ENCODE measurements around the gene KYNU. TPM values are rescaled to one million over a fixed set of nuclear protein-coding genes. Genes with fewer than 3 reads are reported as not detected.
"Not testable (repeated sequence)": the region's sequence is repeated elsewhere in the genome, so short reads cannot be mapped to it uniquely, and the experiment has no call there.

KYNU gene
- total RNA-seq, 1 donor from 2014 or later, result under 0.01 TPM

DNA sequence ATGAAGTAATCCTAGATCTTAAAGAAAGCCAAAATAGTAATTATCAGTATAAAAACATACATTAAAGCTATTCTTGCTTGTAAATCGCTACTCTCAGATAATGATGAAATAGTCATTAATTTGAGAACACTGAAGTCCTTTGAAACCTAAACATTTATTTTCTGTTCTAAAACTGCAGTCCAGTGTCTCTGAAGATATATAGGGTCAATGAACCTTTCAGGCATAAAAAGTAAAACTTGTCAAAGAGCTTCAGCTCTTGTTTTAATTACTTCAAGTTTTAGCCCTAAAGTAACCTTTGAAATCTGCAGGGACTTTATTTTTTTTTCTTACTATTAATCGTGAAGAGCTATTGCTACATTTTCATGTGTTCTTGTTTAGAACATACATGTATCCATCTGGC lies 116.3 kb downstream of the KYNU start:
- no peak for FAIRE-seq
- no peak for DNase-seq (ENCODE audit: low spot score in 2 of 2)

DNA sequence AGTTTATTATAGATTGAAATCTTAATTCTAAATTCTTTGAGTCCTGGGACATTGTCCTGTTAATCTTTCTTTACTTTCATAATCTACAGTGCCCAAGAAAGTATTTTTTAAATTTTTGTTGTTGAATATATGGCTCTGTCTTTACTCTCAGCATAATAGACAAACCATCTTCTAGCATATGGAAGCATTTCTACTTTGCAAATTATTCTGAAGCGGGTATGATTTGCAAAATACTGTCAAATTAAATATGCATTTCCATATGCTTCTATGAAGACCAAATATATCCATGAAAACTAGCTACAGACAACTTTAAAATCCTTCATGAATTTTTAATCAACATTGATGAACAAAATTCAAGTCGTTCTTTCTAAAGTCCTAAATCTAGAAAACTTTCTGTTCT lies 117.2 kb downstream of the KYNU start:
- DNase-seq (ENCODE audit: low spot score in 2 of 2) (no peak), FAIRE-seq (no peak)

DNA sequence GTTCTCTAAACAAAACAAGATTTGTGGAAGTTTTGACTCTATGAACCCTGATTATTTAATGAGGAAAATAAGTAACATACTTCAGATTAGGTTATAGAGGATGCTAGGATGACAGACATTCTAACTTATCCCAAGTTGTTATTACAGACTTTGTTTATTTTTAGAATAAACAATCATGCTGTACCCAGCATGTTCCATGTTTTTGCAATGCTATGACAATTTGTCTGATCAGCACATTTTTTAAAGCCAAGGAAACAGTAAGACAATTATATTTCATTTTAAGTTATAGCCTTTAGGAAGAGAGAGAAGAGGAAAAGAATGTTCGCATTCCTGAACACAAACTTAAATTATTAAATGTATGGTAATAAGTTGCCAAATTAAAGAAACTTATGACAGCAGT lies 119.8 kb downstream of the KYNU start:
- no peak for DNase-seq (ENCODE audit: low spot score in 2 of 2)
- no peak for FAIRE-seq

DNA sequence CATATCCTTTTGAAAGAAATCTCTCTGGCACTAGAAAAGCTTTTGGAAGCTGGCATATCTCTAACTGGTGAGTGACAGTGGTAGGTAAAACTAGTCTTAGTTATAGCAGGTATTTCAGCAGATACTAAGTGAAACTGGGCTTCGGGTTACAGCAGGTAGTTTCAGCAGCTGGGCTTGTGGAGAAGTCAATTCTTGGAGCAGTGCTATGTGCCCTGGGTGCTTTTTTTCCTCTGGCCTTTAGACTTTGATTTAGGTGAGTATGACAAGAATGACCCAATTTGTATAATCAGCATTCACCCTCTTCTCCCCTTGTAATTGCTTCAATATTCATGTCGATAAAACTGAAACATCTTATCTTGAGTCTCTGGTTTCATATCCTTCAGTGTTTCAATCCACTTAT lies 123.1 kb downstream of the KYNU start:
- FAIRE-seq, result no peak

DNA sequence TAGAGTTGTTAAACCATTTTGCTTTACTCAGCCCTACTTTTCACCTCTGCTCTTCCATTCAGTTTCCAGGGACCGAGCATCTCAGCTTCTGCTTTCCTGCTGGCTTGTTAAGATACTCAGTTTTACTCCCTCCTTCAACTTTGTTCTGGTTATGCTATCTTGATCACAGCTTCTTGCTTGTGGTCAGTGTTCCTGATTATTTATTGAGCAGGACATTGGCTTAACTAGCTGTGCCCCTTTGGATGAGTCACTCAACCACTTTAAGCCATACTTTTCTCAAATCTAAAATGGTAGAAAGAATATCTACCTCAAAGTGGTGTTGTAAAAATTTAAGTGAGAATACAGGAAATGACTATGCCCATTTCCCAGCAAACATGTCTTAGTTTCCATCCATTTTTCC lies 124.0 kb downstream of the KYNU start:
- FAIRE-seq (no peak), DNase-seq (ENCODE audit: low spot score in 2 of 2) (no peak)

More for the DNA sequence above, 123.1 kb downstream of the KYNU start:
- DNase-seq (ENCODE audit: low spot score in 2 of 2), result no peak

DNA sequence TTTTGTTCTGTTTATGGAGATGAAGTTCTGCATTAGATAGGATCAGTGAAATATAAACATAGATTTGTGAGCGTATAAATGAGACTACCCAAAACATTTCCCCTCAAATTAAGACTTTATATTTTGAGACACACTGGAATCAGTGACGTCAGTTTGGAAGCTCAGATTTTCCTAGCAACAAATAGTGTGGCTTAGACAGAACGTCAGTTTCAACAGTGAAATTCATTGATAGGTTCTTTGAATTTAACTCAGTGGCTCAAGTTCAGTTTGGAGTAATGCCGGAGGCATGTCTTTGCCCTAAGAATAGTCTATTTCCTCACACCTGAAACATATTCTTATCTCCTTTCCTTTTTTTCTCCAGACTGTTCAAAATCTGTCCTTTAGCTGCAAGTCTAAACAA lies 138.2 kb downstream of the KYNU start:
- FAIRE-seq (no peak), DNase-seq (ENCODE audit: low spot score in 2 of 2) (no peak)

DNA sequence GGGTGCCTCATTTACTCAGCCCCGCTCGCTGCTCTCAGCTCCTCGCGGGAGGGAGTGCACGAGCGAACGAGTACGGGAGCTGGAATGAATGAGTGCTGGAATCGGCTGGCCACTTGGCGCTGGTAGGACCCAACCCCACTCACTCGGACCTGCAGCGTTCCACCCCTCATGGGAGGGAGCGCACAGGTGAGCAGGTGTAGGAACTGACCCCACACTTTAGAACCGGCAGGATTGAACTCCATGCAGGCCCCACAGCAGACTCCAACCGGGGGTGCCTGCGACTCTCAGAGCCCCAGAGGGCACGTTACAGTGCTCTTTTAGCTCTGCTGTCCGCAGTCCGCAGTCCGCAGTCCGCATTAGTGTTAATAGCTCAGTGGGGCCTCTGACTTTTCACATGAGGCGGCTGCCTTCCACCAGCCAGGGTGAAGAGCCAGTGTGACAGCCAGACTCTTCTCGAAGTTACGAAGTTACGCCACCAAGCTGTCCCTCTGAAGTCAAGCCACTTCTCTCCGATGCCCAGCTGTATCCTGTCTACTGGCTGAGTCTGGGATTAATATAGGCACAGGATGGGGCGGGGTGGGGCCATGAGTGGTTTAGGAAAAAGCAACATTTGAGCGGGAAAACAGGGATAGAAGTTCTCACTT lies 149.1 kb downstream of the KYNU start:
- no peak for FAIRE-seq
- DNase-seq (ENCODE audit: low spot score in 2 of 2), result no peak

DNA sequence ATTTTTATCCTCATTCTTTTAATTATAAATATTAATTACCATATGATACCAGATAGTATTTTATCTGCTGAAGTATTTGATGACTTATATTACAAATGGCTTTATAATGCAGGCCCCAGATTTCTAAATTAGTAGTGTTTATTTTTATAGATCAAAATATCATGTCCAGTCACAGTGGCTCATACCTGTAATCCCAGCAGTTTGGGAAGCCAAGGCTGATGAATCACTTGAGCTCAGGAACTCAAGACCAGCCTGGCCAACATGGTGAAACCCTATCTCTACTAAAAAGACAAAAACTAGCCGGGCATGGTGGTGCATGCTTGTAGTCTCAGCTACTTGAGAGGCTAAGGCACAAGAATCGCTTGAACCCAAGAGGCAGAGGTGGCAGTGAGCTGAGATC lies 151.7 kb downstream of the KYNU start:
- no peak for DNase-seq (ENCODE audit: low spot score in 2 of 2)
- no peak for FAIRE-seq

DNA sequence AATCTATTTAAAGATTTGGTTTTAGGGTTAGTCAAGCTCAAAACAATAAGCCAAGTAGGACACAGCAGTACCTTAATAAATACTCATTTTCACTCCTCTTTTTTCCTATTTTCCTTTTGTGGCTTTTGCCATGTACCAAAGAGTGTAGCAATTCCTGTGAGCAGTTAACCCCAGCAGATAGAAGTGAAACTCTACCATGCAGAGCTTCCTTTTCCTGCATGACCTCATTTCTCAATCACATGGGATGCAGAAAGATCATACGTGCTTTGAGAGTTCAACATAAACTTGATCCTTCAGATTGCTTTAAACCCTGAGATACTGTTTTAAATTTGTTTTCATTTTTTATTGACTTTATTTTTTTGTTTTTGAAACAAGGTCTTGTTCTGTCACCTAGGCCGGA lies 152.7 kb downstream of the KYNU start:
- no peak for DNase-seq (ENCODE audit: low spot score in 2 of 2)
- no peak for FAIRE-seq

DNA sequence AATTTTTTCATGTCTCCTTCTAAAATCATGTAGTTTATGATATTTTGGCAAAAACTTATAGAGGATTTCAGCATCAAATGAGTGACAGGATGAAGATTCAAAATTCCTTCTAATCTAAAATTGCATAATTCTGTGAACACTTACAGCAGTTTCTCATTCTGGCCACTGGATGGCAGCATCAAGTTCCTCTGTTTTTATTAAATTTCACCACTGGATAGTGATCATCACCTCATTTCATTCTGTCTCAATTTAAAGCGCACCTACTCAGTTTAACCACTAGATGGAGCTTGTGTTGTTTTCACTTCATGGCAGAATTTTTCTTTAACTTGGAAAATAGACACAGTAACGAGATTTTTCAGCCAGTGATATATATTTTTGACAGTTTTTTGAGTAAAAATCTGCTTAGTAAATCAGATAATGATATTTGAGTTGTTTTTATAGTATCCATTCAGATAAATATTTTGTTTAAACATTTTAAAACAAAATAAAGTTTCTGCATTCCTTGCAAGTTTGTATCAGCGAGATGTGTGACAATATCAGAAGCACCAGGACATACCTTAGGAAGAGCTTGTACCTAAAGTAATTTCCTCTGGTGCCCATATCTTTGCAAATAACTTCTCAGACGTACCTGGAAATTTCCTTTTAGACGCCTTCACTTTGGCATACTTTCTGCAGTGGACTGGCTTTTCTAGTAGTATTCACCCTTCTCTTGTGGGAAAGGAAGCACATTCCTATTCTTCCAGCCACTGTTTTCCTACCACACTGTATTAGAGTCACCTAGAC lies 157.0 kb downstream of the KYNU start:
- DNase-seq (ENCODE audit: low spot score in 2 of 2) (peak; percentile 19 to 23), FAIRE-seq (peak; percentile 99)

DNA sequence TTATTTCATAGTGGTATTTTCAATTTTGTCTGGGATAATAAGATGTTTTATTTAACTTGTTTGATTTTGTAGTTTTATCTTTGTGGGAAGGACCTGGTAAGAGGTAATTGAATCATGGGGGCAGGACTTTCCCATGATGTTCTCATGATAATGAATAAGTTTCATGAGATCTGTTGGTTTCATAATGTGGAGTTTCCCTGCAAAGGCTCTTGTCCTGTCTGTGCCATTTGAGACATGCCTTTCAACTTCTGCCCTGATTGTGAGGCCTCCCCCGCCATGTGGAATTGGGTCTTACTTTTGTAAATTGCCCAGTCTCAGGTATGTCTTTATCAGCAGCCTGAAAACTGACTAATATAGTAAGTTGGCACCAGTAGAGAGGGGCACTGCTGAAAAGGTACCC lies 174.0 kb downstream of the KYNU start:
- FAIRE-seq, result no peak

DNA sequence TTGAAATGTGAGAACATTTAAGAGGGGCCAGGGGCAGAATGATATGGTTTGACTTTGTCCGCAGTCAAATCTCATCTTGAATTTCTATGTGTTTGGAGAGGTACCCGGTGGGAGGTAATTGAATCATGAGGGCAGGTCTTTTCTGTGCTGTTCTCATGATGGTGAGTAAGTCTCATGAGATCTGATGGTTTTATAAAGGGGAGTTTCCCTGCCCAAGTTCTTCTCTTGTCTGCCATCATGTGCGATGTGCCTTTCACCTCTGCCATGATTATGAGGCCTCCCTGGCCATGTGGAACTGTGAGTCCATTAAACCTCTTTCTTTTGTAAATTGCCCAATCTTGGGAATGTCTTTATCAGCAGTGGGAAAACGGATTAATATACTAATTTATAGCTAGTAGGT lies 176.0 kb downstream of the KYNU start:
- DNase-seq (ENCODE audit: low spot score in 2 of 2); FAIRE-seq: not testable (repeated sequence)

More for the DNA sequence above, 174.0 kb downstream of the KYNU start:
- no peak for DNase-seq (ENCODE audit: low spot score in 2 of 2)

DNA sequence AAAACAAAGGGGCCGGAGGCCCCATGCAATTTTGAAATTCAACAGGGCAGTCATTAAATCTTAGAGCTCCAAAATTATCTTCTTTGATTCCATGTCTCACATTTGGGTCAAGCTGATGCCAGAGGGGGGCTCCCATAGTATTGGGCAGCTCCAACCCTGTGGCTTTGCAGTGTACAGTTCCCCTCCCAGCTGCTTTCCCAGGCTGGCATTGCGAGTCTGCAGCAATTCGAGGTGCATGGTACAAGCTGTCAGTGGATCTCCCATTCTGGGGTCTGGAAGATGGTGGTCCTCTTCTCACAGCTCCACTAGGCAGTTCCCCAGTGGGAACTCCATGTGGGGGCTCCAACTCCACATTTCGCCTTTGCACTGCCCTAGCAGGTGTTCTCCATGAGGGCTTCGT lies 179.1 kb downstream of the KYNU start:
- DNase-seq (ENCODE audit: low spot score in 2 of 2), result no peak
- FAIRE-seq, result no peak

DNA sequence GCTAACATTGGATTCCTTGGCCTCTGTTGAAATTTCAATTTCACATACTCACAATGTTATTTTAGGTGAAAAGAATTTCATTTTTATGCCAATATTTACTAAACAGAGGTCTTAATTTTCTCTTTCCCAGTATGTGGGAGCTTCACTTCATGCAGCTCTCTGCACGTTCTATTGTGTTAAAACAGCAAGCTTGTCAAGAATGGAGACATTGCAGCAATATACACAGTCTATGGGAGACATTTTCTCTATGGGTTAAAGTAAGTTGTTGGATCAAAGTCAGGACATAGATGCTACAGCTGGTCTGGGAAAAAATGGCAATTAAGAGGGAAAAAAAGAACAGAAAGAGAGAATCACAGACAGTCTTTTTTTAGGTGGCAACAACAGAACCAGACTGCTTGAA lies 181.4 kb downstream of the KYNU start:
- FAIRE-seq (no peak), DNase-seq (ENCODE audit: low spot score in 2 of 2) (no peak)

DNA sequence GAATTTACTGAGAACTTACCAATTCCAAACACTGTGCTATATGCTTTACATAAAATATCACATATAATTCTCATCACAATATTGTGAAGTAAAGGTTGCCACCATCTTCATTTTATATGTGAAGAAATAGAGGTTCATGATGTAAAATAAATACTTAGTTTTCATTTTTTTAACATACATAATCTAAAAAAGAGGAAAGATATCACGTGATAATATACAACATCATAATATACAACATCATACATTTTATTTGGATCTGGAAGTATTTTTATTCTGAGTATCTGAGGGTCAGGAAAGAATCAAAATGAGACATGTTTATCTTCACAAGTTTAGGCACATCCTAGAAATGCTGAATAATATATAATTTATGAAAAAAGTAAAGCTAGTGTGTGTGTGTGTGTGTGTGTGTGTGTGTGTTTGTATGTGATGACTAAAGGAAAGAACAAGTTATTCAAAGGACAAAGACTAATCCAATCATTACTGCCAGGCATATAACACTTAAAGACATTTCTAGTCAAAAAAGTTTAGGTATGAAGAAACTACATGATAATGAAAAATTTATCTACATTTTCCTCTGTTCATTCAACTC lies 186.2 kb downstream of the KYNU start:
- FAIRE-seq, result no peak
- DNase-seq (ENCODE audit: low spot score in 2 of 2), result no peak

DNA sequence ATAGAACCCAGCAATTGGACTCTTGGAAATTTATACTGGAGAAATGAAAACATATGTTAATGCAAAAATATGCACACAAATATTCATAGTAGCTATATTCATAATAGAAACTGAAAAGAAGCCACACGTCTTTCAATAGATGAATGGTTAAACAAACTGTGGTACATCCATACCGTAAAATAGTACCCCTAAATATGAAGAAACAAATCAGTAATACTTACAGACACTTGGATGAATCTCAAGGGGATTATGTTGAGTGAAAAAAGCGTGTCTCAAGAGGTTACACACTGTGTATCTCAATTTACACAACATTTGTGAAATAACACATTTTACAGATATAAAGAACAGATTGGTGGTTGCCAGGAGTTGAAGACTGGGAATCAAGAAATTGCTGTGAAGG lies 190.6 kb downstream of the KYNU start:
- DNase-seq (ENCODE audit: low spot score in 2 of 2) (no peak), FAIRE-seq (no peak)

DNA sequence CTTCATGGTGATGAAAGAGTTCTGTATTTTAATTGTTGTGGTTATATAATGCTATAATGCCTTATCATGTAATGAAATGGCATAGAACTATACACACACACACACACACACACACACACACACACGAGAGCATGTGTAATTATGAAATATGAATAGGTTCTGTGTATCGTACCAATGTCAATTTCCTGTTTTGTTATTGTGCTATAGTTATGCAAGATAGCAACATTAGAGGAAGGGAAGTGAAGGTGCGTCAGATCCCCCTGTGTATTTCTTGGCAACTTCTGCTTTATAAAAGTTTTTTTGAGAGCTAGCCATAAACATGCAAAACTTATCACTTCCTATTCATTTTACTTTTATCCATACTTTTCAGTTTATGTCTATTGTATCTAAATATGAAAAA lies 191.0 kb downstream of the KYNU start:
- DNase-seq (ENCODE audit: low spot score in 2 of 2) (no peak), FAIRE-seq (no peak)

DNA sequence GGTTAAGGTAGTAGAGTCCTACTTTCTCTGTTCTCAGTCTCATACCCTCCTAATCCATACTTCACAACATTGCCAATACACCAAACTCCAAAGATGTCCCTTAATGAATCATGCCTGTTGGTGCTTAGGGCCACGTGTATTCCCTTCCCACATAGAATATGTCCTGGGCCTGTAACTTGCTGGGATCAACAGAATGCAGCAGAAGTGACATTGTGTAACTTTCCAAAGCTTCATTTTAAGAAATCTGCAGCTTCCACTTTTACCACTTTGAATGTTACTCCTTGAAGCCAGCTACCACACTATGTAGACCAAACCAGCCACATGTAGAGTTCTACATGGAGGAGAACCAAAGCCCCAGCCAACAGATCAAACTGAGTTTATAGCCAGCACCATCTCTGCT lies 193.2 kb downstream of the KYNU start:
- DNase-seq (ENCODE audit: low spot score in 2 of 2) (no peak), FAIRE-seq (no peak)

DNA sequence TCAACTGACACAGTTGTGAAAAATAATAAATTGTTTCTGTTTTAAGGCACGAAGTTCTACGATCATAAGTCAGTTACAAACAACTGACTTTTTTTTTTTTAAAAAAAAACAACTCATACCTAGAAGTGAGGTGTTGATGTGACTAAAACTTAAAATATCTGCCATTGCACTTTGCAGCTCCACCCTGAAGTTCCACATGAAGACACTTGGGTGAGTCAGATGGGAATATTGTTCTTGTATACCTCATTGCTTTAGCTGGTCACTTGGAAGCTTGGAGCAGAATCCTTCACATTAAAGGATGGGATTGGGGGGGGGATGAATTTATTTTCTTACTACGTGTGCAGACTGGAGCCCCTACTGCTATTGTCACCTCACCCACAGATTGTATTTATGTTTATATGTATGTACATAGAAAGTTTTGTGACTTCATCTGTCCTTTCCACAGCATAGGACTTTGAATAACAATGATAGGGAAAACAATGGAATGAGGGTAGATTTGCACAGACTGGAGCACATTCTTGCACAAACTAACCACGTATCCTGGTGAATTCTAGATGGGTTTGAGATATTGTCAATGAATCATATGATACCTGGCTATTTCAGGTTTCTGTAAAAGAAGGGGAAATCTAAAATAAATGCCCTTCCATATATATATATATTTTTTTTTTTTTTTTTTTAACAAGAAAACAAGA lies 193.9 kb downstream of the KYNU start:
- FAIRE-seq, result no peak

DNA sequence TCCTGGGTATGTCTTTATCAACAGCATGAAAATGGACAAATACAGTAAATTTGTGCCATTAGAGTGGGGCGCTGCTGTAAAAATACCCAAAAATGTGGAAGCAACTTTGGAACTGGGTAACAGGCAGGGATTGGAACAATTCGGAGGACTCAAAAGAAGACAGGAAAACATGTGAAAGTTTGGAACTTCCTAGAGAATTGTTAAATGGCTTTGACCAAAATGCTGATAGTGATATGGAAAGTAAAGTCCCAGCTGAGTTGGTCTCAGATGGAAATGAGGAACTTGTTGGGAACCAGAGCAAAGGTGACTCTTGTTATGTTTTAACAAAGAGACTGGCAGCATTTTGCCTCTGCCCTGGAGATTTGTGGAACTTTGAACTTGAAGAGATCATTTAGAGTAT lies 197.4 kb downstream of the KYNU start:
- FAIRE-seq, result not testable (repeated sequence)

More for the DNA sequence above, 193.9 kb downstream of the KYNU start:
- no peak for DNase-seq (ENCODE audit: low spot score in 2 of 2)

DNA sequence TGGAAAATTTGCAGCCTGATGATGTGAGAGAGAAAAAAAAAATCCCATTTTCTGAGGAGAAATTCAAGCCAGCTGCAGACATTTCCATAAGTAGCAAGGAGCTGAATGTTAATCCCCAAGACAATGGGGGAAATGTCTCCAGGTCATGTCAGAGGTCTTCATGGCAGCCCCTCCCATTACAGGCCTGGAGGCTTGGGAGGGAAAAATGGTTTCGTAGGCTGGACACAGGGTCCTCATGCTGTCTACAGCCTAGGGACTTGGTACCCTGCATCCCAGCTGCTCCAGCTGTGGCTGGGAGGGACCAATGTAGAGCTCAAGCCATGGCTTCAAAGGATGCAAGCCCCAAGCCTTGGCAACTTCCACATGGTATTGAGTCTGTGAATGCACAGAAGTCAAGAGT lies 198.2 kb downstream of the KYNU start:
- DNase-seq (ENCODE audit: low spot score in 2 of 2), result no peak
- no peak for FAIRE-seq

More for the DNA sequence above, 197.4 kb downstream of the KYNU start:
- DNase-seq (ENCODE audit: low spot score in 2 of 2), result not testable (repeated sequence)

Measured in frontal cortex (tissue), 4 donors.